Karpas-422 (cell line): ENCODE data around the gene BRAF. TPM values are rescaled to one million over a fixed set of nuclear protein-coding genes. Genes with fewer than 3 reads are reported as not detected.

Source experiments
- DNase-seq: peaks from one replicate; pipeline ENCODE4 v3.0.0-alpha.2; 2015
- H2AFZ ChIP-seq: fragments of 200-600 bp; sonication (generic); 2 replicates; pipeline ENCODE4 v1.6.1; 2014; ENCODE audit warnings: antibody characterized with exemption, low read length, mixed read lengths
- H3K27ac ChIP-seq: fragments of 200-600 bp; sonication (generic); 2 replicates; pipeline ENCODE4 v1.5.1; 2014; ENCODE audit warnings: mild to moderate bottlenecking, low read length, moderate library complexity
- H3K27me3 ChIP-seq: fragments of 200-600 bp; sonication (generic); 2 replicates; pipeline ENCODE4 v1.6.1; 2014; ENCODE audit warnings: low read length, mixed read lengths
- H3K36me3 ChIP-seq: fragments of 200-600 bp; sonication (generic); 2 replicates; pipeline ENCODE4 v1.6.1; 2014; ENCODE audit warnings: low read length, mixed read lengths; ENCODE audit not compliant: insufficient read depth
- H3K4me1 ChIP-seq: fragments of 200-600 bp; sonication (generic); 2 replicates; pipeline ENCODE4 v1.6.1; 2014; ENCODE audit warnings: mild to moderate bottlenecking, low read length, mixed read lengths
- H3K4me2 ChIP-seq: fragments of 200-600 bp; sonication (generic); 2 replicates; pipeline ENCODE4 v1.6.1; 2014; ENCODE audit warnings: low read length, low read depth, mild to moderate bottlenecking; ENCODE audit not compliant: poor library complexity, severe bottlenecking
- H3K4me3 ChIP-seq: fragments of 200-600 bp; sonication (generic); 2 replicates; pipeline ENCODE4 v1.5.1; 2014; ENCODE audit warnings: mild to moderate bottlenecking, antibody characterized with exemption, low read length, mixed read lengths
- H3K79me2 ChIP-seq: fragments of 200-600 bp; sonication (generic); 2 replicates; pipeline ENCODE4 v1.6.1; 2014; ENCODE audit warnings: mild to moderate bottlenecking, low read length, mixed read lengths
- H3K9ac ChIP-seq: fragments of 200-600 bp; sonication (generic); 2 replicates; pipeline ENCODE4 v1.6.0; 2014; ENCODE audit warnings: low read length
- H3K9me2 ChIP-seq: fragments of 200-600 bp; sonication (generic), shearing (Covaris generic); replicated peaks from 2 replicates; pipeline ENCODE4 v1.6.0; 2014; ENCODE audit warnings: mild to moderate bottlenecking, low read length, moderate library complexity; ENCODE audit not compliant: insufficient read depth
- H3K9me3 ChIP-seq: fragments of 300-700, 200-600 bp; sonication (generic); 2 replicates; pipeline ENCODE4 v1.6.1; 2014; ENCODE audit warnings: low read length, mixed read lengths
- H4K20me1 ChIP-seq: fragments of 200-600 bp; sonication (generic); 2 replicates; pipeline ENCODE4 v1.6.1; 2014; ENCODE audit warnings: mild to moderate bottlenecking, antibody characterized with exemption, low read length, low read depth; ENCODE audit not compliant: insufficient read depth
- total RNA-seq: library from RNA; depleted of rRNA; stranded (reverse); fragments of >200 nt; shearing (Covaris generic); gene quantifications from 2 replicates; pipeline ENCODE4 v1.2.3, GENCODE V29; 2014; ENCODE audit warnings: low replicate concordance

Gene BRAF
- total RNA-seq, 1 experiment from 2014 or later: 72.6 TPM

DNA sequence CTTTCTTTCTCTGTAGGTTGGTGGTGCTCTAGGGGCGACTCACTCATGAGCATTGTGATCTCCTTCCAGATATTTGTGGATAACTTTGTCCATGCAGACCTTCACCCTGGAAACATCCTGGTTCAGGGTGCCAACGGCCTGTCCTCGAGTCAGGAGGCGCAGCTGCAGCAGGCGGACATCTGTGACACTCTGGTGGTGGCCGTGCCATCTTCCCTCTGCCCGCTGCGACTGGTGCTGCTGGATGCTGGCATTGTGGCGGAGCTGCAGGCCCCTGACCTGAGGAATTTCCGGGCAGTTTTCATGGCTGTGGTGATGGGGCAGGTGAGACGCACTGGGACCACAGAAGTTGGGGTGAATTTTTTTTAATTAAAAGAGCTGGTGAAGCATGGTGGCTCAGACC, 237.8 kb downstream of the BRAF start:
- Histone ChIP-seq H3K27ac (no peak overlapping the region), H3K9me3 (no peaks in the 10 kb centered on the region), H3K4me1 (no peaks in the 10 kb centered on the region), H3K4me3 (no peak overlapping the region), H3K9ac (no peak overlapping the region), H3K9me2 (no peaks in the 10 kb centered on the region), H4K20me1 (no peaks in the 10 kb centered on the region), H3K79me2 (no peaks in the 10 kb centered on the region), H3K27me3 (no peaks in the 10 kb centered on the region), H3K4me2 (no peak overlapping the region), H3K36me3 (0 out of 2 replicates have a peak, but pooled peaks cover 3% of the 10 kb centered on the region), H2AFZ (no peak overlapping the region)
- no peak for DNase-seq

GRCh38 chr7:140685407-140686087, 239.2 kb downstream of the BRAF start:
- no peaks in the 10 kb centered on the region for H4K20me1 ChIP-seq
- no peak overlapping the region for H2AFZ ChIP-seq
- H3K9me3 ChIP-seq: no peaks in the 10 kb centered on the region
- no peaks in the 10 kb centered on the region for H3K79me2 ChIP-seq
- H3K27me3 ChIP-seq: no peaks in the 10 kb centered on the region
- H3K9me2 ChIP-seq: no peaks in the 10 kb centered on the region
- no peak for DNase-seq
- H3K4me1 ChIP-seq: no peaks in the 10 kb centered on the region
- no peak overlapping the region for H3K4me2 ChIP-seq
- H3K9ac ChIP-seq: no peak overlapping the region
- H3K36me3 ChIP-seq: 0 out of 2 replicates have a peak, but pooled peaks cover 3% of the 10 kb centered on the region
- no peak overlapping the region for H3K27ac ChIP-seq
- no peak overlapping the region for H3K4me3 ChIP-seq

GRCh38 chr7:140684066-140684950, 240.4 kb downstream of the BRAF start:
- H4K20me1 ChIP-seq: no peaks in the 10 kb centered on the region
- H3K79me2 ChIP-seq: no peaks in the 10 kb centered on the region
- H3K9me2 ChIP-seq: no peaks in the 10 kb centered on the region
- no peak for DNase-seq
- H3K4me2 ChIP-seq: no peak overlapping the region
- no peaks in the 10 kb centered on the region for H3K4me1 ChIP-seq
- peaks cover 6% of the 10 kb centered on the region; the same call in 1 of the 2 replicates for H3K36me3 ChIP-seq
- no peak overlapping the region for H3K9ac ChIP-seq
- H2AFZ ChIP-seq: no peak overlapping the region
- H3K27ac ChIP-seq: no peak overlapping the region
- no peaks in the 10 kb centered on the region for H3K9me3 ChIP-seq
- no peak overlapping the region for H3K4me3 ChIP-seq
- H3K27me3 ChIP-seq: no peaks in the 10 kb centered on the region

DNA sequence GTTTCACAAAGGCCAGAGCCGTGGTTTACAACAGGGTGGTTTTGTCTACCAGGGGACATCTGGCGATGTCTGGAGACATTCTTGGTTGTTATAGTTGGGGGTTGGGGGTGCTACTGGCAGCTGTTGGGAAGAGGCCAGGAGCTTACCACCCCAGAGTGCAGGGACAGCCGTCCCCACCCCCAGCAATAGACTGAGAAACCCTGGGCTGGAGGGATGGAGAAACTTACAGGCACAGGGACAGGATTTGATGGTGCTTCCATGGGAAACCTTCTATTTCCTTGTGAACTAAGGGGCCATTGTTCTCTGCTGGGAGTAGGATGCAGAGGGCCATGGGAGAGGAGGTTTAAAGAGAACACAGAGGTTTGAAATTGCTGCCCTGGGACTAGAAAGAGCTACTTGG, 241.1 kb downstream of the BRAF start:
- no peak for DNase-seq
- H3K9me2 ChIP-seq: no peaks in the 10 kb centered on the region
- no peaks in the 10 kb centered on the region for H4K20me1 ChIP-seq
- H3K9ac ChIP-seq: no peak overlapping the region
- no peak overlapping the region for H3K27ac ChIP-seq
- no peaks in the 10 kb centered on the region for H3K27me3 ChIP-seq
- H3K36me3 ChIP-seq: peaks cover 9% of the 10 kb centered on the region; the same call in 1 of the 2 replicates
- H3K79me2 ChIP-seq: no peaks in the 10 kb centered on the region
- H3K9me3 ChIP-seq: no peaks in the 10 kb centered on the region
- no peak overlapping the region for H3K4me2 ChIP-seq
- H3K4me3 ChIP-seq: no peak overlapping the region
- H2AFZ ChIP-seq: no peak overlapping the region
- no peaks in the 10 kb centered on the region for H3K4me1 ChIP-seq

- no peaks in the 10 kb centered on the region for H3K9me3 ChIP-seq
- H4K20me1 ChIP-seq: no peaks in the 10 kb centered on the region
- no peak overlapping the region for H3K4me3 ChIP-seq
- no peak for DNase-seq
- peaks cover 13% of the 10 kb centered on the region for H3K4me1 ChIP-seq
- H3K9me2 ChIP-seq: no peaks in the 10 kb centered on the region
- H2AFZ ChIP-seq: no peak overlapping the region
- H3K9ac ChIP-seq: no peak overlapping the region
- peaks cover 6% of the 10 kb centered on the region; the same call in 1 of the 2 replicates for H3K36me3 ChIP-seq
- peaks cover 10% of the 10 kb centered on the region for H3K79me2 ChIP-seq
- no peak overlapping the region for H3K4me2 ChIP-seq
- no peaks in the 10 kb centered on the region for H3K27me3 ChIP-seq
- no peak overlapping the region for H3K27ac ChIP-seq
Measured at GRCh38 chr7:140681766-140682165, 243.0 kb downstream of the BRAF start.

DNA sequence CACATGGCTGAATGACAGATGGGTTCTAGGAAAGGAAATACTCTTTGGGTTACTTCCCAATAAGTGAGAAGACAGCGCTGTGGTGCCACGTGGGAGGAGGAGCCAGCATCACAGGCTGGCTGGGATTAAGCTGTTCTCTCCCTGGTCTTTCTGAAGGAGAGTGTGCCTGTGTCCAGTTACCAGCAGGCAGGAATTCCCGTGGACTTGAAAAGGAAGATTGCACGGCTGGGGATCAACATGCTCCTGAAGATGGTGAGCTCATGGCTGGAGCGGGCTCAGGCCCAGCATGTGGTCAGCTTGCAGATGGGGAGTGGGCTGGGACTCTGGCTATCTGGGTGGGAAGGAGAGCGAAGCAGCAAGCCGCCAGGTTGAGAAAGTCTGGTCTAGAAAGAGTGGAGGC, 243.8 kb downstream of the BRAF start:
- Histone ChIP-seq H2AFZ (no peak overlapping the region), H3K9ac (no peak overlapping the region), H3K4me2 (no peak overlapping the region), H3K4me1 (peaks cover 22% of the 10 kb centered on the region), H3K9me2 (no peaks in the 10 kb centered on the region), H3K27ac (no peak overlapping the region), H3K4me3 (no peak overlapping the region), H3K27me3 (no peaks in the 10 kb centered on the region), H3K9me3 (no peaks in the 10 kb centered on the region), H4K20me1 (no peaks in the 10 kb centered on the region), H3K36me3 (peaks cover 6% of the 10 kb centered on the region; the same call in 1 of the 2 replicates), H3K79me2 (peaks cover 12% of the 10 kb centered on the region)
- DNase-seq: no peak

- no peak overlapping the region for H3K27ac ChIP-seq
- DNase-seq: no peak
- H3K4me1 ChIP-seq: peaks cover 39% of the 10 kb centered on the region
- H3K4me3 ChIP-seq: no peak overlapping the region
- H3K9me2 ChIP-seq: no peaks in the 10 kb centered on the region
- no peaks in the 10 kb centered on the region for H4K20me1 ChIP-seq
- no peak overlapping the region for H2AFZ ChIP-seq
- no peak overlapping the region for H3K9ac ChIP-seq
- H3K4me2 ChIP-seq: no peak overlapping the region
- H3K9me3 ChIP-seq: no peaks in the 10 kb centered on the region
- H3K27me3 ChIP-seq: no peaks in the 10 kb centered on the region
- H3K79me2 ChIP-seq: peaks cover 17% of the 10 kb centered on the region
- H3K36me3 ChIP-seq: peaks cover 6% of the 10 kb centered on the region; the same call in 1 of the 2 replicates
Measured at GRCh38 chr7:140679186-140679585, 245.5 kb downstream of the BRAF start.

DNA sequence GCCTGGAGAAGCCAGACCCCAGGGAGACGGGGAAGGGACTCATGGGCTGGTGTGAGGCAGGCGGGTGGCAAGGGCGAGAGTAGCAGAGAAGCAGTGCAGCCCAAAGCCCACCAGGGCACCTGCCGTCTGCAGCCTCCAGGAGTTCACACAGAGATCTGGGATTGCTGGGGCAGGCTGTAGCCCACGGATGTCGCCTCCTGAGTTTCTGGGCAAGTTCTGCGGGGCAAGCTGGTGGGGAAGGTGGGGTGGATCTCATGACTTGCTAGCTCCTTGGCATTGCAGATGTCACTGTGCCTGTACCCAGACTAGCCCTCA, 246.0 kb downstream of the BRAF start:
- peaks cover 43% of the 10 kb centered on the region for H3K4me1 ChIP-seq
- no peak overlapping the region for H2AFZ ChIP-seq
- H3K27me3 ChIP-seq: no peaks in the 10 kb centered on the region
- no peaks in the 10 kb centered on the region for H3K9me2 ChIP-seq
- no peak for DNase-seq
- no peaks in the 10 kb centered on the region for H3K9me3 ChIP-seq
- H3K4me2 ChIP-seq: no peak overlapping the region
- H3K36me3 ChIP-seq: peaks cover 6% of the 10 kb centered on the region; the same call in 1 of the 2 replicates
- no peak overlapping the region for H3K27ac ChIP-seq
- H4K20me1 ChIP-seq: no peaks in the 10 kb centered on the region
- H3K9ac ChIP-seq: no peak overlapping the region
- peaks cover 18% of the 10 kb centered on the region for H3K79me2 ChIP-seq
- no peak overlapping the region for H3K4me3 ChIP-seq
